HepG2 (cell line): ENCODE results near the gene SF1. TPM values are rescaled to one million over a fixed set of nuclear protein-coding genes. Genes with fewer than 3 reads are reported as not detected.
A peak's percentile ranks its signal among the peaks of the same experiment; 100 is the strongest.

Source experiments
- CAMTA2 ChIP-seq: sonication (generic); formaldehyde crosslinking; IDR thresholded peaks from 2 replicates; pipeline ENCODE4 v1.4.0; 2020; ENCODE audit warnings: mild to moderate bottlenecking, missing genetic modification reagents, borderline replicate concordance
- CC2D1A ChIP-seq: sonication (generic); formaldehyde crosslinking; IDR thresholded peaks from 2 replicates; pipeline ENCODE4 v1.8.1; 2023; ENCODE audit warnings: mild to moderate bottlenecking, missing genetic modification reagents
- ESRRA ChIP-seq: sonication (generic); formaldehyde crosslinking; IDR thresholded peaks from 2 replicates; pipeline ENCODE4 v1.5.1; 2020; ENCODE audit warnings: mild to moderate bottlenecking, low read depth, missing genetic modification reagents
- GATA4 ChIP-seq: sonication (generic); IDR thresholded peaks from 2 replicates; pipeline ENCODE4 v1.6.1; 2016; ENCODE audit warnings: antibody characterized with exemption, low read depth, borderline replicate concordance
- GATAD2A ChIP-seq: IDR thresholded peaks from 2 replicates; pipeline ENCODE4 v1.6.1; 2016
- HNRNPK ChIP-seq: fragments of 200-400 bp; formaldehyde crosslinking; IDR thresholded peaks from 2 replicates; pipeline ENCODE4 v1.6.1; 2018; ENCODE audit warnings: low read length, low read depth, moderate library complexity, mild to moderate bottlenecking; ENCODE audit not compliant: poor library complexity, severe bottlenecking
- IKZF1 ChIP-seq: fragments of 450-650 bp; IDR thresholded peaks from 2 replicates; pipeline ENCODE4 v1.7.1; 2016
- MAF1 ChIP-seq: sonication (generic); formaldehyde crosslinking; IDR thresholded peaks from 2 replicates; pipeline ENCODE4 v1.5.0; 2020; ENCODE audit warnings: missing genetic modification reagents, borderline replicate concordance
- MAX ChIP-seq: IDR thresholded peaks from 2 replicates; pipeline ENCODE4 v1.6.1; 2012; ENCODE audit warnings: inconsistent platforms
- NCOR1 ChIP-seq: fragments of 200-600 bp; sonication (generic); IDR thresholded peaks from 2 replicates; pipeline ENCODE4 v1.7.0; 2017; ENCODE audit warnings: antibody characterized with exemption, low read length, borderline replicate concordance
- NPAS2 ChIP-seq: sonication (generic); formaldehyde crosslinking; IDR thresholded peaks from 2 replicates; pipeline ENCODE4 v1.8.0; 2022; ENCODE audit warnings: mild to moderate bottlenecking, missing genetic modification reagents, borderline replicate concordance
- RBAK ChIP-seq: sonication (generic); formaldehyde crosslinking; IDR thresholded peaks from 2 replicates; pipeline ENCODE4 v1.5.1; 2020; ENCODE audit warnings: mild to moderate bottlenecking, missing genetic modification reagents
- SALL1 ChIP-seq: sonication (generic); formaldehyde crosslinking; IDR thresholded peaks from 2 replicates; pipeline ENCODE4 v1.8.0; 2022; ENCODE audit warnings: mild to moderate bottlenecking, missing genetic modification reagents
- SRSF1 ChIP-seq: fragments of 200-400 bp; formaldehyde crosslinking; optimal IDR thresholded peaks from 2 replicates; pipeline ENCODE3; 2017; ENCODE audit warnings: mild to moderate bottlenecking, low read depth, low read length, moderate library complexity
- TRIM24 ChIP-seq: sonication (generic); formaldehyde crosslinking; IDR thresholded peaks from 2 replicates; pipeline ENCODE4 v1.8.0; 2022; ENCODE audit warnings: mild to moderate bottlenecking, missing genetic modification reagents
- ZNF503 ChIP-seq: sonication (generic); formaldehyde crosslinking; IDR thresholded peaks from 2 replicates; pipeline ENCODE4 v1.4.0; 2020; ENCODE audit warnings: missing genetic modification reagents
- ZNF562 ChIP-seq: sonication (generic); formaldehyde crosslinking; IDR thresholded peaks from 2 replicates; pipeline ENCODE4 v1.8.0; 2022; ENCODE audit warnings: missing genetic modification reagents, borderline replicate concordance
- ZNF788 ChIP-seq: sonication (generic); formaldehyde crosslinking; IDR thresholded peaks from 2 replicates; pipeline ENCODE4 v1.5.0; 2020; ENCODE audit warnings: mild to moderate bottlenecking, missing genetic modification reagents, borderline replicate concordance
- polyA plus RNA-seq, 8 experiments: library from polyadenylated mRNA; depleted of rRNA in 3 of 8; stranded (reverse) in 7 of 8; unstranded in 1 of 8; fragments of >200 nt; fragmentation: Illumina TruSeq in 4 of 8; extraction: Trizol in 4 of 8; gene quantifications; 2 replicates each; pipeline versions ENCODE4 v1.2.1 to v1.2.3, GENCODE V29; 2011 to 2016; ENCODE audit warnings: low read depth in 4 of 8, missing spikeins in 1 of 8, mixed read lengths in 1 of 8; ENCODE audit not compliant: insufficient read depth in 1 of 8
- total RNA-seq, 5 experiments: library from RNA; depleted of rRNA; stranded (reverse); fragments of >200 nt; fragmentation: Illumina TruSeq; extraction: Trizol; gene quantifications; 2 replicates each; pipeline ENCODE4 v1.2.3, GENCODE V29; 2016; ENCODE audit warnings: low read depth in 1 of 5
- TF ChIP-seq, protein P1 (sequence below): fragments of 450-650 bp; IDR thresholded peaks from 2 replicates; pipeline ENCODE4 v1.6.1; 2016

SF1 gene
- total and polyA plus RNA-seq, 2 of the 13 experiments (the other 11 are each of a cell fraction or from before 2014, with no cell fraction given): 55.5 to 70.4 TPM

DNA sequence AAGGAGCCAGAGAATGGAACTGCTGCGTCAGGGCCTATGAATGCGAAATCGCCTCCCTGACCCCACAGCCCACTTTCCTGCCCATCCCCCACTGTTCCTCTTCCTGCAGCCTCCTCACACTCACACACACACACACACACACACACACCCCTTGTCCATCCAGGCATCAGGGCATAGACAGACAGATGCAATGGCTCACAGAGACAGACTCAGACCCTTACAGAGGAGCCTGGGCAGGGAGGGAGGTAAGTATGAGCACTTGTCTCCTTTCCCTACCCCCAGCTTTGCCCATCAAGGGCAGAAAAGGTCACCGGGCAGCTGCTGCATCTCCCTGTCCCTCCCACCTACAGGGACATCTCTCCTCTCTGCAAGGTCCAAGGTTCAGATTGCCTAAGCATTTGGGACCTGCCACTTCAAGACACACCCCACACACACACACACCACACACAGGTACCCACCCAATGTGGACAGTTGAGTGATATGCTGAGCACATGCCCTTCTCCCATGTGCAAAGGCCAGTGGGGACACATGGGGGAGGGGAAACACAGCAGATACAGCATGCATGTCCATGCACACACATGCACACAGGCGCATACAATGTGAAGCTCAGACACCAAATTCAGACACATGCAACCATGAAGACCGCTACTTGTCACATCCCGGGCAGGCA, 53.3 kb downstream of the SF1 start (continued):
- TF ChIP-seq, protein P1, sequence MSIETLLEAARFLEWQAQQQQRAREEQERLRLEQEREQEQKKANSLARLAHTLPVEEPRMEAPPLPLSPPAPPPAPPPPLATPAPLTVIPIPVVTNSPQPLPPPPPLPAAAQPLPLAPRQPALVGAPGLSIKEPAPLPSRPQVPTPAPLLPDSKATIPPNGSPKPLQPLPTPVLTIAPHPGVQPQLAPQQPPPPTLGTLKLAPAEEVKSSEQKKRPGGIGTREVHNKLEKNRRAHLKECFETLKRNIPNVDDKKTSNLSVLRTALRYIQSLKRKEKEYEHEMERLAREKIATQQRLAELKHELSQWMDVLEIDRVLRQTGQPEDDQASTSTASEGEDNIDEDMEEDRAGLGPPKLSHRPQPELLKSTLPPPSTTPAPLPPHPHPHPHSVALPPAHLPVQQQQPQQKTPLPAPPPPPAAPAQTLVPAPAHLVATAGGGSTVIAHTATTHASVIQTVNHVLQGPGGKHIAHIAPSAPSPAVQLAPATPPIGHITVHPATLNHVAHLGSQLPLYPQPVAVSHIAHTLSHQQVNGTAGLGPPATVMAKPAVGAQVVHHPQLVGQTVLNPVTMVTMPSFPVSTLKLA: peak; percentile 71
- TF ChIP-seq SRSF1 (no peak), ZNF503 (CRISPR knock-in tag) (no peak), CAMTA2 (CRISPR knock-in tag) (no peak), CC2D1A (CRISPR knock-in tag) (no peak), IKZF1 (no peak), NPAS2 (CRISPR knock-in tag) (no peak), SALL1 (peak; percentile 32; the same call in 1 of the 2 replicates), ZNF788 (CRISPR knock-in tag) (peak; percentile 19; the same call in 1 of the 2 replicates), RBAK (CRISPR knock-in tag) (no peak), MAX (0 out of 2 replicates have a peak, but pooled peaks have one; percentile 26), TRIM24 (CRISPR knock-in tag) (no peak), HNRNPK (no peak), GATA4 (no peak), MAF1 (CRISPR knock-in tag) (no peak), GATAD2A (CRISPR knock-in tag) (peak; percentile 33; the same call in 1 of the 2 replicates), ZNF562 (CRISPR knock-in tag) (no peak), NCOR1 (peak; percentile 52; the same call in 1 of the 2 replicates), ESRRA (CRISPR knock-in tag) (0 out of 2 replicates have a peak, but pooled peaks have one; percentile 55)
